Measurements from ENCODE around the gene ZDHHC1.

GRCh38 chr16:67437513-67437912, 21.2 kb upstream of the ZDHHC1 start:
- TF ChIP-seq CTCF (IDR thresholded peaks at IDR 0.05; ENCODE audit: extremely low read depth in 1 of 2, insufficient read depth in 1 of 2, low read depth in 1 of 2, low read length in 2 of 2): no peak
- TF ChIP-seq, protein P1, sequence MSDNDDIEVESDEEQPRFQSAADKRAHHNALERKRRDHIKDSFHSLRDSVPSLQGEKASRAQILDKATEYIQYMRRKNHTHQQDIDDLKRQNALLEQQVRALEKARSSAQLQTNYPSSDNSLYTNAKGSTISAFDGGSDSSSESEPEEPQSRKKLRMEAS (IDR thresholded peaks at IDR 0.05; ENCODE audit: insufficient read depth, insufficient read length): no peak
- no peak for TF ChIP-seq MYC (IDR thresholded peaks at IDR 0.05; ENCODE audit: low read depth, low read length)
- no peak for TF ChIP-seq FOS (IDR thresholded peaks at IDR 0.05; ENCODE audit: borderline replicate concordance, insufficient read depth, low read length)
